Keratinocyte (primary cell): ENCODE results near the gene SZT2.
A peak's percentile ranks its signal among the peaks of the same experiment; 100 is the strongest.

Experiments used
- CTCF ChIP-seq, 3 experiments: IDR thresholded peaks in 1 of 3; conservative IDR thresholded peaks in 1 of 3; optimal IDR thresholded peaks in 1 of 3; 2 replicates in 2 of 3; 3 replicates in 1 of 3; pipeline versions ENCODE3 to v1.5.1; 2011; ENCODE audit warnings: low read length in 3 of 3, mild to moderate bottlenecking in 3 of 3, moderate library complexity in 2 of 3, control low read depth in 1 of 3, inconsistent platforms in 1 of 3; ENCODE audit not compliant: insufficient read depth in 2 of 3; ENCODE audit errors: extremely low read depth in 1 of 3
- EZH2 ChIP-seq: IDR thresholded peaks from one replicate; pipeline ENCODE4 v1.6.1; 2012; ENCODE audit warnings: inconsistent platforms, mild to moderate bottlenecking, low read length, moderate library complexity

GRCh38 chr1:43358121-43358745 lies 31.5 kb upstream of the SZT2 start:
- TF ChIP-seq CTCF (optimal IDR thresholded peaks at IDR 0.05 in 1 of 3, IDR thresholded peaks at IDR 0.05 in 1 of 3, conservative IDR thresholded peaks at IDR 0.05 in 1 of 3; ENCODE audit: extremely low read depth in 1 of 3, insufficient read depth in 2 of 3, low read length in 3 of 3), result peak; percentile 44 to 74 (median 53)
- no peak for TF ChIP-seq EZH2
